Activated CD4-positive, alpha-beta T cell treated with anti-CD3 and anti-CD28 coated beads for 36 hours (primary cell): ENCODE results near the gene CPT1B. TPM values are rescaled to one million over a fixed set of nuclear protein-coding genes. Genes with fewer than 3 reads are reported as not detected.
A peak's percentile ranks its signal among the peaks of the same experiment; 100 is the strongest.

Experiments
- ATAC-seq: fragments of 200-7000 bp; cut with Tn5 transposase; one replicate; pipeline ENCODE4 v1.10.0; 2021; ENCODE audit warnings: mild to moderate bottlenecking, moderate library complexity
- CTCF ChIA-PET: fragments of 350-600 bp; sonication (Branson Sonifier 250); formaldehyde crosslinking; loops from one replicate; lab custom pipeline; 2021; ENCODE audit warnings: antibody characterized with exemption; lab: Charles Lee
- POLR2A ChIA-PET: fragments of 350-600 bp; sonication (Branson Sonifier 250); formaldehyde crosslinking; loops from one replicate; lab custom pipeline; 2021; ENCODE audit warnings: antibody characterized with exemption, inconsistent platforms; lab: Charles Lee
- DNase-seq: peaks from one replicate; pipeline ENCODE4 v3.0.0-alpha.2; 2020
- H3K27ac Mint-ChIP-seq: one replicate; pipeline ENCODE4 v1.8.0; 2021; ENCODE audit warnings: mixed read lengths
- H3K27me3 Mint-ChIP-seq: one replicate; pipeline ENCODE4 v1.8.0; 2021; ENCODE audit warnings: mixed read lengths
- H3K36me3 Mint-ChIP-seq: one replicate; pipeline ENCODE4 v1.8.0; 2021; ENCODE audit warnings: low read depth, mixed read lengths
- H3K4me1 Mint-ChIP-seq: one replicate; pipeline ENCODE4 v1.8.0; 2021; ENCODE audit warnings: mixed read lengths
- H3K4me3 Mint-ChIP-seq: one replicate; pipeline ENCODE4 v1.8.0; 2021; ENCODE audit warnings: mild to moderate bottlenecking, moderate library complexity, mixed read lengths
- H3K9me3 Mint-ChIP-seq: one replicate; pipeline ENCODE4 v1.8.0; 2021; ENCODE audit warnings: low read depth, mixed read lengths
- intact Hi-C, 2 experiments: fragments of 100-400 bp; cut with DNase I in 1 of 2; cut with micrococcal nuclease in 1 of 2; formaldehyde crosslinking; loops; one replicate each; pipeline versions ENCODE4 v1.14.2 to v1.15.1; 2022 to 2024; cut with DNase I, micrococcal nuclease
- total RNA-seq, 2 experiments: library from RNA; stranded (reverse); gene quantifications; one replicate each; pipeline ENCODE4 v1.2.3, GENCODE V29; 2021

Gene CPT1B
- total RNA-seq, 2 experiments from 2014 or later: 42.5 to 51.4 TPM

GRCh38 chr22:50584106-50585096 is 6.2 kb upstream of the CPT1B start:
- H3K36me3 Mint-ChIP-seq: peaks cover 15% of the 10 kb centered on the region
- POLR2A ChIA-PET: no interaction called here
- H3K27me3 Mint-ChIP-seq: no peaks in the 10 kb centered on the region
- ATAC-seq (no peak), DNase-seq (no peak)
- H3K4me3 Mint-ChIP-seq: peak overlapping the region; percentile 86
- H3K27ac Mint-ChIP-seq: no peak overlapping the region
- H3K9me3 Mint-ChIP-seq: no peaks in the 10 kb centered on the region
- intact Hi-C loops: loop anchor here in 1 of 2 experiments (5.0 kb wide), 1 partner anchor 108 kb away; no protein-coding TSS in a partner anchor
- H3K4me1 Mint-ChIP-seq: peaks cover 24% of the 10 kb centered on the region
- CTCF ChIA-PET: interaction anchor here (1.0 to 3.9 kb wide), 2 partner anchors 21 to 59 kb away, joined by 3 to 14 read pairs; partner anchors contain the start of gene SCO2

GRCh38 chr22:50583294-50583861 is 5.2 kb upstream of the CPT1B start:
- no peaks in the 10 kb centered on the region for H3K9me3 Mint-ChIP-seq
- CTCF ChIA-PET: interaction anchor here (1.1 to 3.9 kb wide), 2 partner anchors 18 to 58 kb away, joined by 4 to 14 read pairs; partner anchors contain the start of gene SCO2
- POLR2A ChIA-PET: interaction anchor here (0.6 to 1.6 kb wide), 2 partner anchors 38 to 58 kb away, joined by 4 to 6 read pairs; partner anchors contain the start of gene SCO2
- peak overlapping the region; percentile 84 for H3K27ac Mint-ChIP-seq
- H3K4me1 Mint-ChIP-seq: peaks cover 25% of the 10 kb centered on the region
- peak overlapping the region; percentile 86 for H3K4me3 Mint-ChIP-seq
- DNase-seq (no peak), ATAC-seq (peak; percentile 21)
- intact Hi-C loops: loop anchor here (1.0 to 5.0 kb wide), 13 partner anchors 21 to 398 kb away; partner anchors contain the start of genes ARSA (in 1 of the 2), MAPK11 (in 1 of the 2), PPP6R2 (in 1 of the 2) and SYCE3 (in 1 of the 2)
- peaks cover 22% of the 10 kb centered on the region for H3K36me3 Mint-ChIP-seq
- no peaks in the 10 kb centered on the region for H3K27me3 Mint-ChIP-seq

DNA sequence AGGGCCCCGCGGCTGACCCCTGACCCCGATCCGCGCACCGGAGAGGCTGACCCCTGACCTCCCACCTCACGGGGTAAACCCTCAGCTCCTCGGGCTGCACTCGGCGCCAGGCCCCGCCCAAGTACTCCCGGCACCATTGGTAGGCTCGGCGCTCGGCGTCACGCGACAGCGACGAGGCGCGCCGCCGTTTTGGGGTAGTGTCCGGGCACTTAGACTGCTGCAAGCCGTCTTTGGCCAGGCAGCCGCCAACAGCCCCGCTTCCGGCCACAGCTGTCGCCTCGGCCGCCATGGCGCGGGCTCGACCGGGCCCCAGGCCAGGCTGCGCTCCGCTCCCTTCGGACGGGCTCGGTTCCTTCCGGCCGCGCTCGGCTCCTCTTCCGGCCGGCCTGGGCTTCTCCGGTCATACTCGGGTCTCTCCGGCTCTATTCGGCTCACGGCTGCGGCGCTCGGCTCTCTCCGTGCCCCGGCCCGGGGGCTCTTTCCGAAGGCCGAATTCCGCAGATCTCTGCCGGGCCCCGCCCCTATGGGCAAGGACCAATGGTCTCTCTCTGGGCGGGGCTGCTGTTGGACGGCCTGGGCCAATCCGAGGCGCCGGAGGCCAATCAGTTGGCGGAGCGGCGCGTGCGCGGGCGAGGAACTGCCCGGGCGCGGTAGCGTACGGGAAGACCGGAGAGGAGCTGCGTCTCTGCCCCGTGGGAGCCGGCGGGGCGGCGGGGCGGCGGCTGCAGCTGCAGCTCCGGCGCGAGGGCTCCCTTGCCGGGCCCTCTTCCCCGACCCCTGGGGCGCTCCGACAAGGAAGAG is 4.5 kb upstream of the CPT1B start, which contains the start of gene CHKB:
TSS of gene CHKB (minus strand) at position 357 of the 801 bp plus-strand sequence. CDS start at position 289, 68 bp downstream.
- Mint-ChIP-seq H3K27ac (peak within 1 kb of the TSS; percentile 84), H3K27me3 (no peaks in the 10 kb centered on the region), H3K36me3 (peaks cover 22% of the 10 kb centered on the region), H3K4me1 (peaks cover 25% of the 10 kb centered on the region), H3K9me3 (no peaks in the 10 kb centered on the region), H3K4me3 (peak within 1 kb of the TSS; percentile 86)
- POLR2A ChIA-PET: interaction anchor here (0.6 to 1.6 kb wide), 10 partner anchors 19 to 330 kb away, joined by 3 to 11 read pairs (median 4); partner anchors contain the start of genes LMF2, SCO2 and SYCE3
- CTCF ChIA-PET: interaction anchor here (0.6 to 3.9 kb wide), 8 partner anchors 12 to 286 kb away, joined by 3 to 14 read pairs (median 4); partner anchors contain the start of genes LMF2, NCAPH2 and SCO2
- intact Hi-C loops: loop anchor here (1.0 to 5.0 kb wide), 17 partner anchors 19 to 397 kb away; partner anchors contain the start of genes NCAPH2 (in 2 of the 2), ARSA (in 1 of the 2), MAPK11 (in 1 of the 2) and PPP6R2 (in 1 of the 2)
- DNase-seq (peak; percentile 99), ATAC-seq (peak; percentile 97)

- DNase-seq (peak; percentile 67), ATAC-seq (no peak)
- POLR2A ChIA-PET: interaction anchor here (0.6 to 1.6 kb wide), 7 partner anchors 19 to 74 kb away, joined by 3 to 11 read pairs (median 4); partner anchors contain the start of genes LMF2, SCO2 and SYCE3
- intact Hi-C loops: loop anchor here (1.0 to 5.0 kb wide), 12 partner anchors 19 to 391 kb away; partner anchors contain the start of genes NCAPH2 (in 2 of the 2), MAPK11 (in 1 of the 2), PPP6R2 (in 1 of the 2) and SBF1 (in 1 of the 2)
- peak overlapping the region; percentile 83 for H3K27ac Mint-ChIP-seq
- H3K27me3 Mint-ChIP-seq: no peaks in the 10 kb centered on the region
- CTCF ChIA-PET: interaction anchor here (0.6 to 3.9 kb wide), 9 partner anchors 11 to 286 kb away, joined by 3 to 14 read pairs (median 4); partner anchors contain the start of genes LMF2, NCAPH2 and SCO2
- H3K4me3 Mint-ChIP-seq: peak overlapping the region; percentile 86
- peaks cover 26% of the 10 kb centered on the region for H3K36me3 Mint-ChIP-seq
- no peaks in the 10 kb centered on the region for H3K9me3 Mint-ChIP-seq
- peaks cover 25% of the 10 kb centered on the region for H3K4me1 Mint-ChIP-seq
Observed at GRCh38 chr22:50581950-50582492, 3.8 kb upstream of the CPT1B start.

- H3K27ac Mint-ChIP-seq: peak overlapping the region; percentile 81
- H3K4me1 Mint-ChIP-seq: peaks cover 25% of the 10 kb centered on the region
- ATAC-seq: no peak
- DNase-seq: no peak
- peak overlapping the region; percentile 86 for H3K4me3 Mint-ChIP-seq
- intact Hi-C loops: loop anchor here in 1 of 2 experiments (5.0 kb wide), 1 partner anchor 111 kb away; no protein-coding TSS in a partner anchor
- H3K27me3 Mint-ChIP-seq: no peaks in the 10 kb centered on the region
- H3K9me3 Mint-ChIP-seq: no peaks in the 10 kb centered on the region
- CTCF ChIA-PET: interaction anchor here (0.7 to 3.9 kb wide), 5 partner anchors 15 to 60 kb away, joined by 3 to 14 read pairs (median 4); partner anchors contain the start of gene SCO2
- peaks cover 28% of the 10 kb centered on the region for H3K36me3 Mint-ChIP-seq
- POLR2A ChIA-PET: interaction anchor here (1.3 kb wide), 1 partner anchor 56 kb away, joined by 11 read pairs; the partner anchor contains the start of gene SCO2
Observed at GRCh38 chr22:50581031-50581949, 3.1 kb upstream of the CPT1B start.

- ChIA-PET POLR2A (no interaction called here), CTCF (no interaction called here)
- Mint-ChIP-seq H3K36me3 (peaks cover 37% of the 10 kb centered on the region), H3K27me3 (no peaks in the 10 kb centered on the region), H3K4me1 (peaks cover 25% of the 10 kb centered on the region), H3K4me3 (no peak overlapping the region), H3K27ac (no peak overlapping the region), H3K9me3 (no peaks in the 10 kb centered on the region)
- DNase-seq (no peak), ATAC-seq (no peak)
- intact Hi-C loops: loop anchor here in 1 of 2 experiments (5.0 kb wide), 1 partner anchor 113 kb away; no protein-coding TSS in a partner anchor
Observed at GRCh38 chr22:50579752-50580151, 1.5 kb upstream of the CPT1B start.

DNA sequence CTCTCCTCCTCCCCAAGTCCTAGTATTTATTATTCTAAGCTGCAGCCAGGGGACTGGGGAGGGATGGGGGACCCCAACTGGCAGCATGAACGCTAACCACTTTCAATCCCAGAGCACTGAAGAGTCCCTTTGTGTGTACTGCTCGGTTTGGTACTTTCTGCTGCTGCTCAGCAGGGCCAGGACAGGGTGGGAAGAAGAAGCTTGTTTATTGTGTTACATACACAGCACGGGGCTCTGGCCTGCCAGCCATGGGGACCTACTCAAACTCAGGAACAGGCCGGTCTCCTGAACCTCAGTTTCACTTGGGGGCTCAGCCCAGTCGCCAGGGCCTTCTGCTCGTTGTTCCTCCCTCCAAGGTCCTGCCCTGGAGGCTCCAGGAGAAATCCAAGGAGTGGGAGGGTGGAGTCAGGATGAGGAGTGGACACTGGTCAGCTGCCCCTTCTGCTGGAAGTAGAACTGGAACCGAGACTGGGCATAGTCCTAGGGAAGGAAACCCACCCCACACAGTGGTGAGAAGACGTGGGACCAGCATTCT is 616 bp upstream of the CPT1B start:
- ATAC-seq (no peak), DNase-seq (no peak)
- Mint-ChIP-seq H3K36me3 (peaks cover 41% of the 10 kb centered on the region), H3K27me3 (no peaks in the 10 kb centered on the region), H3K4me1 (peaks cover 24% of the 10 kb centered on the region), H3K4me3 (no peak overlapping the region), H3K27ac (no peak overlapping the region), H3K9me3 (no peaks in the 10 kb centered on the region)
- ChIA-PET CTCF (no interaction called here), POLR2A (no interaction called here)
- intact Hi-C loops: no loop called here

DNA sequence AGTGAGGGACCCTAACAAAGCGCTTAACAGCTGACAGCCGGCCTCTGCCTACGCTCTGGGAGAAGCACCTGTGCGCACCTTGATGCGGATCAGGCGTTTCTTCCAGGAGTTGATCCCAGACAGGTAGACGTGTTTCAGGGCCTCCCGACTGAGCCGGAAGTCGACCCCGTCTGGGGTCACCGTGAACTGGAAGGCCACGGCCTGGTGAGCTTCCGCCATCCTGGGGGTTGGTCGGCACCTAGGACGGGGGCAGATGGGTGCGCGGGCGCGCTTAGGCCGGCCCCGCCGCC is 585 bp downstream of the CPT1B start:
- Mint-ChIP-seq H3K4me3 (no peak overlapping the region), H3K9me3 (no peaks in the 10 kb centered on the region), H3K4me1 (peaks cover 18% of the 10 kb centered on the region), H3K27ac (no peak overlapping the region), H3K36me3 (peaks cover 41% of the 10 kb centered on the region), H3K27me3 (no peaks in the 10 kb centered on the region)
- DNase-seq: no peak
- ATAC-seq: no peak
- intact Hi-C loops: no loop called here
- CTCF ChIA-PET: interaction anchor here (0.9 kb wide), 1 partner anchor 13 kb away, joined by 3 read pairs; no protein-coding TSS in a partner anchor
- POLR2A ChIA-PET: no interaction called here
